ENCODE measurements around the gene ANKRD28.

The ANKRD28 gene

DNA sequence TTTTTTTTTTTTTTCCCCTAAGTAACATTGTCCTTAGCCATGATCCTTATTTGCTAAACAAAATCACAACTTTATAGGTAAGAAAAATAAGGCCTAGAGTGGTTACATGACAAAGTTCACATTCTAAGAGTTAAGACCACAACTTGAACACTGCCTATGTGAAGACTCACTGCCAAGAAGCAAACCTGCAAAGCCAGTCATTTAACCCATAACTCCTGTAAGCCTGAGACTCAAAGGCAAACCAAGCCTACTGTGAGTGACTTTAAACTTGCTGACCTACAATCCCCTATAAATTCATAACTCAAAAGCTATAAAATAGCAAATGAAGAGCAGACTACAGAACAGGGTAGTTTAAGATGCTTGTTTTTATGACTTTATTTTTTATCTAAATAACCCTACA, 12.9 kb upstream of the ANKRD28 start:
- Histone ChIP-seq H3K36me3 (ENCODE audit: insufficient read depth, low read length) (no peaks in the 10 kb centered on the region), H3F3A (ENCODE audit: low read depth) (no peaks in the 10 kb centered on the region), H3K9me2 (replicated peaks; ENCODE audit: low read depth, low read length) (no peaks in the 10 kb centered on the region), H3K4me3 (ENCODE audit: low read length, poor library complexity, severe bottlenecking) (no peak overlapping the region), H3K4me2 (ENCODE audit: low read depth, low read length, poor library complexity, severe bottlenecking) (peak overlapping the region; percentile 4), H3K9me3 (ENCODE audit: insufficient read depth, low read depth, low read length) (no peaks in the 10 kb centered on the region), H2AFZ (ENCODE audit: low read length) (no peak overlapping the region), H3K79me2 (ENCODE audit: insufficient read depth, low read length) (peaks cover 86% of the 10 kb centered on the region), H3K4me1 (ENCODE audit: insufficient read depth, low read length, poor library complexity, severe bottlenecking) (peaks cover 36% of the 10 kb centered on the region), H3K27me3 (ENCODE audit: insufficient read depth, low read length, poor library complexity, severe bottlenecking) (no peaks in the 10 kb centered on the region), H3K9ac (ENCODE audit: low read depth, low read length, poor library complexity, severe bottlenecking) (peak overlapping the region; percentile 44), H4K20me1 (ENCODE audit: insufficient read depth, low read length, poor library complexity, severe bottlenecking) (peaks cover 14% of the 10 kb centered on the region)
- TF ChIP-seq, protein P1, sequence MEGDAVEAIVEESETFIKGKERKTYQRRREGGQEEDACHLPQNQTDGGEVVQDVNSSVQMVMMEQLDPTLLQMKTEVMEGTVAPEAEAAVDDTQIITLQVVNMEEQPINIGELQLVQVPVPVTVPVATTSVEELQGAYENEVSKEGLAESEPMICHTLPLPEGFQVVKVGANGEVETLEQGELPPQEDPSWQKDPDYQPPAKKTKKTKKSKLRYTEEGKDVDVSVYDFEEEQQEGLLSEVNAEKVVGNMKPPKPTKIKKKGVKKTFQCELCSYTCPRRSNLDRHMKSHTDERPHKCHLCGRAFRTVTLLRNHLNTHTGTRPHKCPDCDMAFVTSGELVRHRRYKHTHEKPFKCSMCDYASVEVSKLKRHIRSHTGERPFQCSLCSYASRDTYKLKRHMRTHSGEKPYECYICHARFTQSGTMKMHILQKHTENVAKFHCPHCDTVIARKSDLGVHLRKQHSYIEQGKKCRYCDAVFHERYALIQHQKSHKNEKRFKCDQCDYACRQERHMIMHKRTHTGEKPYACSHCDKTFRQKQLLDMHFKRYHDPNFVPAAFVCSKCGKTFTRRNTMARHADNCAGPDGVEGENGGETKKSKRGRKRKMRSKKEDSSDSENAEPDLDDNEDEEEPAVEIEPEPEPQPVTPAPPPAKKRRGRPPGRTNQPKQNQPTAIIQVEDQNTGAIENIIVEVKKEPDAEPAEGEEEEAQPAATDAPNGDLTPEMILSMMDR (conservative IDR thresholded peaks at IDR 0.05; ENCODE audit: low read length), result no peak
- TF ChIP-seq EZH2phosphoT487 (IDR thresholded peaks at IDR 0.05; ENCODE audit: borderline replicate concordance), result no peak

DNA sequence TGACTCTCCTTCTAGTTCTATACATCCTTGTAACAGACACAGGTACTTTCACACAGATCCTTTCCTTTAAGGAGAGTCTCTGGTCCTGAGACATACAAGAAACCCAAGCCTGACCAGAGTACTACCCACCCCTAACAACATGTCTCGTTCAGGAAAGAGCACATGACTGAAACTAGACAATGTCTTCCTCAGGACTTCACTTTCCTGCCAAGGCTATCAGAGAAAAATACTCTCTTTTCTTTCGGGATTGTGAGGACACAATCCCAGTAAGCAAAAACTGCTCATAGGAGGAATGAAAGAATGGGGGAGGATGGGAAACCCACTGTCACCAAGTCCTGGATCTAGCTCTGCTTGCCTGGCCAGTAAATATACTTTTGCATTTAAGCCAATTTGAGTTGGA, 11.5 kb upstream of the ANKRD28 start:
- peaks cover 11% of the 10 kb centered on the region for H4K20me1 ChIP-seq (ENCODE audit: insufficient read depth, low read length, poor library complexity, severe bottlenecking)
- peaks cover 47% of the 10 kb centered on the region for H3K4me1 ChIP-seq (ENCODE audit: insufficient read depth, low read length, poor library complexity, severe bottlenecking)
- H3K4me3 ChIP-seq (ENCODE audit: low read length, poor library complexity, severe bottlenecking), result no peak overlapping the region
- TF ChIP-seq EZH2phosphoT487 (IDR thresholded peaks at IDR 0.05; ENCODE audit: borderline replicate concordance), result no peak
- TF ChIP-seq, protein P1 (conservative IDR thresholded peaks at IDR 0.05; ENCODE audit: low read length), result no peak
- no peaks in the 10 kb centered on the region for H3K27me3 ChIP-seq (ENCODE audit: insufficient read depth, low read length, poor library complexity, severe bottlenecking)
- H3K9ac ChIP-seq (ENCODE audit: low read depth, low read length, poor library complexity, severe bottlenecking), result peak overlapping the region; percentile 19
- H2AFZ ChIP-seq (ENCODE audit: low read length), result no peak overlapping the region
- H3K9me3 ChIP-seq (ENCODE audit: insufficient read depth, low read depth, low read length), result no peaks in the 10 kb centered on the region
- H3K36me3 ChIP-seq (ENCODE audit: insufficient read depth, low read length), result no peaks in the 10 kb centered on the region
- peaks cover 5% of the 10 kb centered on the region; the same call in 1 of the 2 replicates for H3F3A ChIP-seq (ENCODE audit: low read depth)
- H3K4me2 ChIP-seq (ENCODE audit: low read depth, low read length, poor library complexity, severe bottlenecking), result peak overlapping the region; percentile 38
- H3K79me2 ChIP-seq (ENCODE audit: insufficient read depth, low read length), result peaks cover 85% of the 10 kb centered on the region
- no peaks in the 10 kb centered on the region for H3K9me2 ChIP-seq (replicated peaks; ENCODE audit: low read depth, low read length)

DNA sequence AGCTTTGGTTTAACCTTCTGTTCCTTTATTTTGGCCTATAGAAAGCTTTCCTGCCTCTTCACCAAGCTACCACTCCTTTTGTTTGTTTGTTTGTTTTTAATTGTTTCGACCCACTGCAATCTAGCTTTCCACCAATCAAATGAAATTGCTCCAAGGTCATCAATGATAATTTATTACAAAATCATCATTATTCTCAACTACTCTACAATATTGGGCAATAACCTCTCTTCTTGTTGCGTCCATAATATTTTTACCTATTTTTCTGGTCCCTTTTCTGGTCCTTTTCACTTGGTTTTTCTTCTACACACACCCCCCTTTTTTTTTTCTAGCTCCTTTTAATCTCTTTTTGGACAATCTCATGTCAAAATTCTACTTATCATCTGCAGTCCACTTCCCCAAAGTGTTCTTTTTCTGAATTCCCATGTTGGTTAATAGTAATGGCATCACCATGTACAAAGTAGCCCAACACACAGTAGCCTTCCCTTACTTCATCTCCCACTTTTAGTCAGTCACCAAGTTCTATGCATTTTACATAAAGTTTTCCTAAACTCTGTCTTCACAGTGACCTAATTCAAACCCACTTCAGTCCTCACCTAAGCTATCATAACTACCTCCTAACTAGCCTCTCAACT, 11.0 kb upstream of the ANKRD28 start:
- Histone ChIP-seq H3K9ac (ENCODE audit: low read depth, low read length, poor library complexity, severe bottlenecking) (peak overlapping the region; percentile 19), H3F3A (ENCODE audit: low read depth) (peaks cover 5% of the 10 kb centered on the region; the same call in 1 of the 2 replicates), H3K4me3 (ENCODE audit: low read length, poor library complexity, severe bottlenecking) (no peak overlapping the region), H3K9me3 (ENCODE audit: insufficient read depth, low read depth, low read length) (no peaks in the 10 kb centered on the region), H3K4me2 (ENCODE audit: low read depth, low read length, poor library complexity, severe bottlenecking) (peak overlapping the region; percentile 38), H3K9me2 (replicated peaks; ENCODE audit: low read depth, low read length) (no peaks in the 10 kb centered on the region), H3K27me3 (ENCODE audit: insufficient read depth, low read length, poor library complexity, severe bottlenecking) (no peaks in the 10 kb centered on the region), H2AFZ (ENCODE audit: low read length) (no peak overlapping the region), H3K36me3 (ENCODE audit: insufficient read depth, low read length) (no peaks in the 10 kb centered on the region), H3K79me2 (ENCODE audit: insufficient read depth, low read length) (peaks cover 81% of the 10 kb centered on the region), H3K4me1 (ENCODE audit: insufficient read depth, low read length, poor library complexity, severe bottlenecking) (peaks cover 53% of the 10 kb centered on the region), H4K20me1 (ENCODE audit: insufficient read depth, low read length, poor library complexity, severe bottlenecking) (peaks cover 11% of the 10 kb centered on the region)
- TF ChIP-seq, protein P1 (conservative IDR thresholded peaks at IDR 0.05; ENCODE audit: low read length), result no peak
- no peak for TF ChIP-seq EZH2phosphoT487 (IDR thresholded peaks at IDR 0.05; ENCODE audit: borderline replicate concordance)
